AG04450 (cell line): ENCODE measurements around the gene RERGL. TPM values are rescaled to one million over a fixed set of nuclear protein-coding genes. Genes with fewer than 3 reads are reported as not detected.

Experiments used
- CTCF ChIA-PET: fragments of 300-600, 350-600 bp; formaldehyde crosslinking; extraction: SDS; loops from one replicate; lab custom pipeline; 2022; ENCODE audit warnings: antibody characterized with exemption, inconsistent platforms; lab: Charles Lee
- POLR2A ChIA-PET: fragments of 350-600 bp; formaldehyde crosslinking; extraction: SDS; loops from one replicate; lab custom pipeline; 2021; ENCODE audit warnings: antibody characterized with exemption, inconsistent platforms; lab: Yijun Ruan, JAX
- DNase-seq: peaks from one replicate; pipeline ENCODE4 v3.0.0-alpha.2; 2011; ENCODE audit warnings: low read depth, low spot score
- H3K27ac ChIP-seq: one replicate; pipeline ENCODE4 v1.5.1; 2012; ENCODE audit warnings: low read depth, low read length, control low read depth
- H3K27me3 ChIP-seq: one replicate; pipeline ENCODE4 v1.6.0; 2012; ENCODE audit warnings: low read length; ENCODE audit not compliant: control insufficient read depth, insufficient read depth
- H3K4me3 ChIP-seq: 2 replicates; pipeline ENCODE4 v1.5.1; 2011; ENCODE audit warnings: mild to moderate bottlenecking, low read depth, low read length, control low read depth
- H3K9me3 ChIP-seq: 2 replicates; pipeline ENCODE4 v1.5.1; 2012; ENCODE audit warnings: low read length; ENCODE audit not compliant: control insufficient read depth, insufficient read depth
- CTCF ChIP-seq: IDR thresholded peaks from 2 replicates; pipeline ENCODE4 v1.5.1; 2011; ENCODE audit warnings: low read depth, low read length, control low read depth, inconsistent platforms
- polyA plus RNA-seq: library from polyadenylated mRNA; depleted of rRNA; stranded (reverse); fragments of >200 nt; gene quantifications from 2 replicates; pipeline ENCODE4 v1.2.3, GENCODE V29; 2011

RERGL gene
- polyA plus RNA-seq, 1 experiment, result not detected

- CTCF ChIA-PET, result no interaction called here
Measured at GRCh38 chr12:18123707-18124106, 33.7 kb upstream of the RERGL start.

GRCh38 chr12:18120899-18121298 is 30.9 kb upstream of the RERGL start:
- CTCF ChIA-PET, result no interaction called here
- POLR2A ChIA-PET, result no interaction called here

More at GRCh38 chr12:18123707-18124106, 33.7 kb upstream of the RERGL start:
- H3K4me3 ChIP-seq, result no peak overlapping the region
- POLR2A ChIA-PET, result no interaction called here
- no peak for TF ChIP-seq CTCF
- DNase-seq, result no peak
- H3K27me3 ChIP-seq, result no peaks in the 10 kb centered on the region
- no peaks in the 10 kb centered on the region for H3K9me3 ChIP-seq
- no peak overlapping the region for H3K27ac ChIP-seq

GRCh38 chr12:18108611-18109010 is 18.6 kb upstream of the RERGL start:
- ChIA-PET CTCF (no interaction called here), POLR2A (no interaction called here)
- no peak overlapping the region for H3K27ac ChIP-seq
- no peaks in the 10 kb centered on the region; the same call in 1 of the 2 replicates for H3K9me3 ChIP-seq
- H3K4me3 ChIP-seq, result no peak overlapping the region
- no peaks in the 10 kb centered on the region for H3K27me3 ChIP-seq
- DNase-seq, result no peak
- no peak for TF ChIP-seq CTCF

More at GRCh38 chr12:18120899-18121298, 30.9 kb upstream of the RERGL start:
- H3K27ac ChIP-seq, result no peak overlapping the region
- TF ChIP-seq CTCF, result no peak
- DNase-seq, result no peak
- no peak overlapping the region for H3K4me3 ChIP-seq
- H3K9me3 ChIP-seq, result no peaks in the 10 kb centered on the region
- no peaks in the 10 kb centered on the region for H3K27me3 ChIP-seq

GRCh38 chr12:18103624-18104023 is 13.6 kb upstream of the RERGL start:
- ChIA-PET CTCF (no interaction called here), POLR2A (no interaction called here)
- Histone ChIP-seq H3K9me3 (peaks cover 8% of the 10 kb centered on the region; the same call in 1 of the 2 replicates), H3K27ac (no peak overlapping the region), H3K4me3 (no peak overlapping the region), H3K27me3 (no peaks in the 10 kb centered on the region)
- no peak for TF ChIP-seq CTCF
- DNase-seq, result no peak

GRCh38 chr12:18101043-18101442 is 11.1 kb upstream of the RERGL start:
- ChIA-PET CTCF (no interaction called here), POLR2A (no interaction called here)
- no peak for DNase-seq
- H3K27ac ChIP-seq, result no peak overlapping the region
- H3K4me3 ChIP-seq, result no peak overlapping the region
- H3K9me3 ChIP-seq, result peaks cover 8% of the 10 kb centered on the region; the same call in 1 of the 2 replicates
- no peaks in the 10 kb centered on the region for H3K27me3 ChIP-seq
- no peak for TF ChIP-seq CTCF
